GF-D8 (cell line): ENCODE measurements around the gene SLC6A6.

Experiments used
- DNase-seq: peaks from one replicate; lab custom pipeline; 2025; lab: John Stamatoyannopoulos, UW

Gene SLC6A6

DNA sequence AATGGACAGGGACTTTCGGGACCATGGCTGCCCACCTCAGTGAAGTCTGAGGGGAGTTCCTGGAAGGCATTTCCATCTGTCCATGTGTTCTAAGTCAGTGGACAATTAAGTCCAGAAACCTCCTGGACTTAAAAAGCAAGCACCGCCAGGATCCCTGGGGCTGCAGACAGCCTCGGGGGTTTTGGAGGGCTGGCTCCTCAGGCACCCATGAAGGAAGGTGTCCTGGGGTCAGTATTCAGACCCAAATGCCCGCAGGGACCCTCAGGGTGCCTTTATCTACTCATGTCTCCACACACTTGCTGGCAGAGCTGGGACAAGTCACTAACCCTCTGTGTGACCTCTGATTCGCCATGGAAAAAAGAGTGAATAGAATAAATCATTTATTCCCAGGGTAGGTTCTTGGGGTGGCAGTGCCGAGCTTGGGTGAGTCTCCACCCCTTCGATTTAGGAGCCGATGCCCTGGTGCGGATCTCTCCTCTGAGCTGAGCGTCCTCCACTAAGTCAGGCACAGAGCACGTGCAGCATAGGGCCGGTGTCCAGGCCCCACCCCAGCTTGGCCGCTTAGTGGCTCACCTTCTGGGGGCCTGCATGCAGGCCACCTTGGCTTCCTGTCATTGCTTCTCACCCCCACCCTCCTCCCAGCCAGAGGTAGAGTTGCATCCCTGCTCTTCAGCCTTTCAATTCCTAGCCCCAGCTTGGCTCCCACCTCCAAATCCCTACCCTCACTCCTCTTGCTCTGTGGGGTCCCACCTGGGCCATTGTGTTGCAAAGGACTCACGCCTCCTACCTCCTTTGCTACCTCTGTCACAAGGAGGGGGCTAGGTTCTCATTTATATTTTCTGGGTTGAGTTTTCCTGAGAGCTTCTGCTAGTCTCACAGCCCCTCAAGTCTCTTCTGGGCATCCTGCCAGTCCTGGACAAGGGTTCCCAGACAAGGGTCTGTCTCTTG, 19.9 kb downstream of the SLC6A6 start:
- no peak for DNase-seq

DNA sequence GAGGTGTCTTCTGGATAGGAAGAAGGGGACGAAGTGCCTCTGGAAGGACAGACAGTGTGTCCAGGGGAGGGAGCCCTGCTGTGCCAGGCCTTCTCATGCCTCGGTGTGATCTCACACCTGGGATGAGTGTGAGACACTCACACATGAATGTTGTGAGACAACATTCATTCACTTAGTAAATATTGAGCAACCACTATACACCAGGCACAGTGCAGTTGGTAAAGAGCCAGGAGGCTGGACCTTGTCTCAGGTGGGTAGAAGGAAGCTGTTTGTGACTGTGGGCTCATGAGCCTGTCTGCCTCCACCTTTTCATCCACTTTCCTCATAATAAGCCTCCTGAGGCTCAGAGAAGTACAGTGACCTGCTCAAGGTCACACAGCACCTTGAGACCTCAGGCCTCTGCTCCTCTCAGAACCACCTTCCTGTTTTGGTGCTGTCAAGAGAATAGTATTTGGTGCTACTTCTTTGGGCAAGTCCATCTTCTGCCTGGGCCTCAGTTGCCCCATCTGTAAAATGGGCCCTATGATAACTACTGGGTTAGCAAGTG, 20.9 kb downstream of the SLC6A6 start:
- DNase-seq, result no peak

DNA sequence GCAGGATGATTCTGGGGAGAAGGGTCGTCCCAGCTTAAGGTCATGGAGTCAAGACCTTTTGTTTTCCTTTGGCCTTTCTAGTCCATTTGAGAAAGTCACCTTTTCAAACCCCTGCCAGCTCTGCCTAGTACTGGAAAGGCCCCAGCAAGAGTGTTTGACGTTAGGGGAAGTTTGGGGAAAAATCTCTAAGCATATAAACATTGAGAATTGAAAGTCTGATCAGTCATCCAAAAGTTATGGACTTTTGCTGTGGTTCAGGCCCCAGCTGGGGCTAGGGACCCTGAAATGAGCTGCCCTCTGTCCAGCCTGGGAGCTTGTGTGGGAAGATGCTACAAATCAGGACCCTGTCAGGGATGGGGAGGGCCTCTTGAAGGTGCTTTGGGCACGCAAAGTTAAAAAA, 21.6 kb downstream of the SLC6A6 start:
- no peak for DNase-seq

DNA sequence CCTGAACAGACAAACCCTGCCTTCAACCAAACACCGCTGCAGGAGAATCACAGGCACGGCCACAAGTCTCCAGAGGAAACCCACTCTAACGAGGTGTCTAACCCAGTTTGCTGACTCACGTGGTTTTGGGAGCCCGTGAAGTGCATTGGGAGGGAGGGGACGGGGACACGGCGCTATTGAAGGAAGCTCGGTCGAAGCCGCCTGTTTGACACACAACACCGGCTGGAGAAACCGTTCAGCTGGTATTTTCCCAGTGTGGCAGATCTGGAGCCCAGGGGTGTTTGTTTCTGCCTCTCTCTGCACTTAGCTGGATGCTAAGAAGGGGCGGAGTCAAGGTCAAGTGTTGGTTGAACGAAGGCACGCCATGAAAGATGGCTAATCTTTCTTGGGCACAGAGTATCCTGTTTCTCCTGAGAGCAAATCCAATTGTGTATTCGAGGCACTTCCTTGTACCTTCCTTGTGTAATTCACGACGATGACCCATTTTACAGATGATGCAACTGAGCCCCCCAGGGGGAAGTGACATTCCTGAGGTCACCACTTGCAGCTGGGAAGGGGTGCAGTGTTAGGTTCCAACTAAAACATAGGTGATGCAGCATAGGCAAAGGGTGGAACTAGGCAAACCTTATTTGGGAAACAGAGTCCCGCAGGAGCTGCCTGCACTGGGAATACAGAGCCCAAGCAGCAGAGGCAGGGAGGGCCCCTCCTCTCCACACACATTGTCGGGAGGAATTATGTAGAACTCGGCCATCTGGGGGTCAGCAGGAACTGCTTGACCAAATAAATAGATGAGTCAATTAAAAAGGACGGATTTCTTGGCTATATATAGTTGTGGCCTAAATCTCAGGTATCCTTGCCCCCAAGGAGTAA, 22.5 kb downstream of the SLC6A6 start:
- DNase-seq, result no peak

DNA sequence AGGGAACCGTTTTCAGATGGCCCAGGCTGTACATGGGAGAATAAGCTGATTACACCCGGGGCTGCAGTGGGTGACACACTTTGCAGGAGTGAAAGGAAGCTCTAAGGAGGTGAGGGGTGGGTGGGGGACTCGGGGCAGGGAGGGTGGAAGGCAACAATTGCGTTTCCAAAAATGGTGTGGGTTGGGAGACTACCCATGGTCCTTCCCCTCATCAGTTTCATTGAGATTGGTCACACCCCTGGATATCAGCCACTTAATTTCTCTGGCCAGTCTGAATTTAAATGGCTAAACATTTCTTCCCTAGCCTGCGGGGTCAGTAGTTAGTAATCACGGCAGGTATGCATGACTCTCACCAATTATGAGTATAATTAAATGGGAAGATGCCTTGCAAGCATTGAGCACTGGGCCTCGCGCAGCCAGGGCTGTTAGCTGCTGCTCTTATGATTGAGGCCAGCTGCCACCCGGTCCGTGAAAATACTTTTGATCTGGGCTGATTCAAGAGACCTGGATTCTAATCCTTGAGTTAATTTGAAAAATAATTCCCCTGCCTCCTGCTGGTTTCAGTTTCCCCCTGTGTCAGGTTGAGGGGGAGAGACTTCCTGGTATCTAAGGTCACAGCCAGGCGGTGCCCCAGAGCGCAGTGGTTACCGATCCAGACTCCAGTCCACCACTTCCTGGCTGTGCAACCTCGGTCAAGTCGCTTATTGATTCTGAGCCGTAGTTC, 23.3 kb downstream of the SLC6A6 start:
- peak; percentile 60 for DNase-seq

DNA sequence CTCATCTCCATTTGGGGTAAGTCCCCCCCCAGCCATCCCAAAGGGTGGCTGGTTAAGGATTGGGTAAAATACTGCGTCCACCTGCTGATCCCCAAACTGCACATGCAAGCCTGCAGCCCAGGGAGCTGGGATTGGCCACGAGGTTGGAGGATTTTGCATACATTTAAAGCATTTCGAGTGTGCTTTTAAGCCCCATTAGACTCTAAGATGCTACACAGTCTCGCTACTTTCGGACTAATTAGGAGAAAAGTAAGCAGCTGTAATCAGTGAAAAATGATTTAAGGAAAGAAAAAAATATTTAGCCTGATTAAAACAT, 23.9 kb downstream of the SLC6A6 start:
- DNase-seq, result no peak

DNA sequence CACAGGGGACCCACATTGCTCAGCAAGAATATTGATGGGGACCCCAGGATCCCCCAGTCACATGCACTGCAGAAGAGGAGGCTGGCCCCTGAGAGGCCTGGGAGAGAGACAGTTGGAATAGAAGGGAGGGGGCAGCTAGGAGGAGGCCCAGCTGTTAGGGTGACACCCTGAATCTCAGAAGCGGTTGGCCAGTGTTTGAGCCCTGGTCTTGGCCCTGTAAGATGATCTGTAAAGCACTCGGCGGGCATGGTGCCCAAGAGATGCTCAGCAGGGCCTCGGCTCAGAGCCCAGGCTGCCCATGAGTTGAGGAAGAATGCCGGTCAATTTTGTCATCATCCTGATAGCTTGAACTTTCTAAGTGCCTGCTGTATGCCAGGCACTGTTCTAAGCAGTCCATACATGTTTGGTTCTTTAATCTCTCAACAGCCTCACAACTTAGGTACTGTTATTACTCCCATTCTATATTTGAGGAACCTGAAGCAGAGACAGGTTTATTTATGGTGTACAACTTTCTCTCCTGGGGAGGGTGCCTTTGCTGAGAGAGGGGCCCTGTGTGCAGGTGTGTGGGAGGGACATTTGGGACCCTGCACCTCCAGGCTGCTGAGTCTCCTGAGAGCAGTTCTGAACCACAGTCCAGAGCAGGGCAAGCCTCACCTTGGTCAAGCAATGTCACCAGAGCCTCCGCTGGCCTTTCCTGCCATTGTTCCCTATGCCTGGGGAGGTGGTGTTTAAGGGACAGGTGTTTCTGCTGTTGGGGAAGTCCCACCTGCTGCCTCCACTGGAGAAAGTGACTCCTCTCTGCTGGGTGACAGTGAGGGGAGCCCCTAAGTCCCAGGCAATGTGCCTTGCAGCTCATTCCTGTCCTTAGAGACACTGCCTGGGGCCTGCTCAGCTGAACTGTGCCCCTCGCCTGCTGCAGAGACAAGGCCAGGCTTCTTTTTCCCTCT, 26.0 kb downstream of the SLC6A6 start:
- no peak for DNase-seq

DNA sequence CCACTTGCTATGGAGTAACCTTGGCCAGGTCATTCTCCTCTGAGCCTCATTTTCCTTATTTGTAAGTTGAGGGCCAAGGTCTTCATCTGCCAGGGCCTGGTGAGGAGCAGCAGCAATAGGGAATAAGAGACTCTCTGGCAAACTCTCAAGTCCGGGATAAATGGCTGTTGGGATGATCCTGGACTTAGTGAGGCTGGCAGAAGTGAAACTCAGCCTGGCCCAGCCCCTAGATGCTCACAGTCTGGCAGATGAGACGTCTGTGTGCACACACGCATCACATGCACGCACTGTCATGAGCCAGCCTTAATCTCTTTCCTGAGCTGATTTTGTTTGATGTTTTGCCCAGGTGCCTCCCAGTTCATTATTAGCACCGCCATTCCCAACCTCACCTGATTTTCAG, 26.8 kb downstream of the SLC6A6 start:
- no peak for DNase-seq

DNA sequence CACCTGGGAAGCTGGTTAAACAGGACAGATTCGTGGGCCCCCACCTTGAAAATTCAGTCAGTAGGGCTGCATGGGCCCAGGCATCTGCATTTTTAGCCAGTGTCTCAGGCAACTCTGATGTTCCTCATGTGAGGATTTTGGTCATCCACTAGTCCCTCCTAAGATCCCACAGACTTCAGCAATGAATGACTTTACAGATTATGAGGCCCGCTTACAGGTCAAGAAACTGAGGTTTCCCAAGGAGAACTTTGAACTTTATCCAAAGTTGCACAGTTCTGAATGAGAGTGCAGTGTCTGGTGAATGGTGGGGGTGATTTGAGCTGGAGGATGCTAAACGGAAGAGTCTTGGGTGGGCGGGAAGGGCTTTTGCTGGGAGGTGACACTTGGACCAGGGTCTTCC, 27.2 kb downstream of the SLC6A6 start:
- no peak for DNase-seq

DNA sequence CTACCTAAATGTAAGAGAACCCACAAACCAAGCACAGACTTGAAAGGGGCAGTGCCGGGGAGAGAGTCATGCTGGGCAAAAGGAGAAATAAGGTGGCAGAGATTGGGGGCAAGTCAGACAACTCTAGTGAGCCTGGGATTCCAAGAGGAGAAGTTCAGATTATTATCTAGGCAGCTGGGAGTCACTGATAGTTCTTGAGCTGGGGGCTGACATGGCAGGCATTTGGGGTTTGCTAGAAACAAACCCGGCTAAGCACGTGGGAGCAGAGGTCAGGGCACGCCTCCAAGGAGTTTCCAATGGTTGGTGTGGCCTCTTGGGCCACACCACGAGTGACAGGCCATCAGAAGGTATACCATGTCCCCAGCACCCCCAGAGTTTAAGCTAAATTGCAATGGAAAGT, 27.6 kb downstream of the SLC6A6 start:
- no peak for DNase-seq

DNA sequence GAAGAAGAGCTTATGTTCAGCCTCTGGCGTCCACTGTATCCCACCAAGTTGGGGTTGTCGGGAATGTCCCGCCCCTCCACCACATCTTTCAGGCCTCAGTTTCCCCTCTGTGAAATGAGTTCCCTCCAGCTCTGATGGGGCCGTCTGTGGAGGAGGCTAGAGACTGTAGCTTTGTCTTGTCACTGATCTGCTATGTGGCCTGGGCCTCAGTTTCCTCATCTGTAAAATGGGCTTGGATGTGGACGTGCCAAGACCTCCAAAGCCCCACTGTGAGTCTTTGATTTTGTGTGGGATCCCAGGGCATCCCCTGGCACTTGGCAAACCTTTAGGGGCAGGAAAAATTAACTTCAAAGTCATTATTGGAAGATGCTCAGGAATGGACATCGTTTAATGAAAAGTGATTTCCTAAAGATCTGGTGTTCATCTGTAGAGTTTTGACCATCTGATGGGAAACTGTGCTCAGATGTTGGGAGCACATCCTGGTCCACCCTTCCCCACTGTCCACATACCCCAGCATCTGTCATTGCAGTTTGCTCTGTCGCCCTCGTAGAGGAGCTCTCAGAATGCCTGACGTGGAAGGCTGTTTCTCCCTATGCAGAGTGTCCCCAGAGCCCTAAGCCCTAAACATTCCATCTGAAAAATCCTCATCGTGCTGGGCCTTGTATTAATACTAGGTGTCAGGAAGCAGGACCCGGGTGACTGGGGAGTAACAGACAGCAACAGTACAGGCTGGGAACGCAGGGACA, 28.5 kb downstream of the SLC6A6 start:
- no peak for DNase-seq

DNA sequence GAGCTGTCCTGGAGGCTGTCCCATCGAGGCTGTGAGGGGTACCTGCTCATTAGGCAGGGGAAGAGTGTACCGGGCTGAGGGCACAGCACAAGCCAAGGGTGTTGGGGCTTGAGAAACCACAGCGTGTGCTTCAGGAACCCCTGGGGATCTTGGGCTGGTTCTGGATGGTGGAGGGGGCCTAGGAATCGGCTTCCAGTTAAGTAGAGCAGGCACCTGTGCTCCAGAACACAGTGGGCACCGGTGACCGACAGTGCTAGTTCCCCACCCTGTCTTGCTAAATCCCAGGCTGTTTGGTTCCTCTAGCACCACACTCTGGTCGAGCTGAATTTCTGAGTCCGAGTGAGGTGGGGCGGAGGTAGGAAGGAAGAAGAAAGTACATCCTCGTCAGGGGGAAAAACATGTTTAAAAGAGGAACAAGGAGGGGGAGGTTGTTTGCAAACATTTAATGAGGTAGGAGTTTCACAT, 29.1 kb downstream of the SLC6A6 start:
- DNase-seq, result peak; percentile 75

DNA sequence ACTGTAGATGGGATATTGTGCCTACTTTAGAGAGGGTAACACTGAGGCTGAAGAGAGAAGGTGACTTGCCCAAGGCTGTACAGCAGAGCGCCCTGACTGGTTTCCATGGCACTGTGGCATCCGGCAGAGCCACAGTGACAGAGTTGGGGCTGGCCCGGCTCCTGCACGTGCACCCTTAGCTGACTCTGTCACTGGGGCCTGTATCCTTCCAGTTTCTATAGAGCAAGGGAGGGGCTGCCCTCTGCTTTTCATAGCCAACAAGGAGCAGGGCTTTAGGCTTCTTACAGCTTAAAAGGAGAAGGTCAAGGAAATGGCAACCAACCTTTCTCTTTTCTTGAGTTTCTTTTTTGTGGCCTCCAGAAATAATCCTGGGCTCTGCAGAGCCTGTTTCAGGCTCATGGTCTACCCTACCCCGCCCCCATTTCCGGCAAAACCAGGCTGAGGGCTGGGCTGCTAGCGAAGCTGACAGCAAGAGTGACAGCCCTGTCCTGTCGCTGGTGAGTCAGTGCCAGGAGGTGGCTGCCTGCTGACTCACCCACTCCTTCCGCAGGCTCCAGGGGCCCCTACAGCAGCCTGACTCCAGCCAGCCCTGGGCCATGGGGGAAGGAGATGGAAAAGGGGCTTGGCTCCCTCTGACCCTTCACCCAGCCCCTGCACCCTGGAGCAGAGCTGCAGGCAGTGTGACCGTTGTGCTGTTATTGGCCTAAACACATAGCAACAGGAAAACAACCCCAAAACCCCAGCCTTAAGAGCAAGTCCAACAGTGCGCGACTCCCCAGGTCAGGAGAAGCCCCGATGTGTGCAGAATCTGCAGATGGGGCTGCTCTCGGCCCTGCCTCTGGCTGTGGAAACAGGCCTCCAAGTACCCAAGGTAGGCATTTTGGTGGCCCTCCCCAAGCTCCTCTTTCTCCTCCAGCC, 29.8 kb downstream of the SLC6A6 start:
- peak; percentile 78 for DNase-seq

DNA sequence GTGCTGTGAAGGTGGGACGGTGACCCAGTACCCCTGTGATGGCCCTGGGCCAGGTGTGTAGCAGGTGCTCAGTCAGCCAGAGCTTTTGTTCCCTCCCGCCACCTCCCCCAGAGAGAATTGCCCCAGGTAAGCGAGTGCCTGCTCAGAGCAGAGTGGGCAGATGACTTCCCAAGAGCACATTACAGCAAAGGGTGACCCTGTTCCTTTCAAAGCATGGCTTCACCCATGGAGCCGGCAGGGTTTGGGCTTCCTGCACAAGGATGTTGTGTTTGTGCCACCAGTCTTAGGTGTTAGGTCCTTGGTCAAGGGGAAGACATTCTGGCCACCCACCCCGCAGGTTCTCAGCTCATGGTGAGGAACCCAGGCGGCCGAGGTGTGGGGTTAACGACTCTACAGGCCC, 30.7 kb downstream of the SLC6A6 start:
- no peak for DNase-seq

DNA sequence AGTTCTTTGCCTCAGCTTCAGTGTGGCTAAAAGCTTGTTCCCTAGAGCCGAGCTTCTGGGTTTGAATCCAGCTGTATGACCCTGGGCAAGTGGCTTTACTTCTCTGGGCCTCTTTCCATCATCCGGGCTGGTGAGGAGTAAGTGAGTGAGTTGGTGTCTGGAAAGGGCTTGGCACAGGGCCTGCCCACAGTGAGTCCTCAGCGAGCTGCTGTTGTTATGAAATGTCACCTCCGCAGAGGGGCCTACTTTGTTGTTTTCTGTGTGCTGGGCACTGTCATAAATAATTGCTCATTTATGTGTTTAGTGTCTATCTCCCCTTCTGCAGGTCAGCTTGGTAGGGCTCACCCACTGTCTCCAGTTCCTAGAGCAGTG, 31.7 kb downstream of the SLC6A6 start:
- peak; percentile 24 for DNase-seq

DNA sequence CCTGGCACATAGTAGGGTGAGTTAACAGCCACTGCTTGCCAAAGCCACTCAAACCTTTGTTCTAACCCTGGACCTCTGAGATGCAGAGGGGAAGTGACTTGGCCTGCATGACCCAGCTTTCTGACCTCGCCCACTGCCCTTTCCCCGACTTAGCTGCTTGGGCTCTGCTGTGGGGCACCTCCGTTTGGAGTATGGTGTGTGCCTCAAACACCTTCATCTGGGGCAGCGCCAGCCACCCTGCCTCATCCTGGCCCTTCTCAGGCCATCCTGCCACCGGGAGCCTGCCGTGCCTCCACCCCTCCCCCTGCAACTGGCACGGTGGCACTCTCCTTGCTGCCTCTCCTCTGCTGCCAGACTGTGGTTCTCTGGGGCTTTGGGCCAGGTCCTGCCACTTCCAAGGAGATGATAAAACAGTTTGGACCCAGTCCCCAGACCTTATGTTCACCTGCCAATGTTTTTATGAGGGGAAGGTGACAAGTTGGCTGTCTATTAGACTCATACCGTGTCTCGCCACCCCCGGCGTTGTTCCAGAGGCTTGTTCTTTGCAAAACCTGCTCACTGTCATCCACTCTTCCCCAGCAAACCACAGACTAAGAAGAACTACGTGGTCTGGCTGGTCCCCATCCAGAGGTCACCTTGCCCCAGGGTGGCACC, 32.2 kb downstream of the SLC6A6 start:
- no peak for DNase-seq

DNA sequence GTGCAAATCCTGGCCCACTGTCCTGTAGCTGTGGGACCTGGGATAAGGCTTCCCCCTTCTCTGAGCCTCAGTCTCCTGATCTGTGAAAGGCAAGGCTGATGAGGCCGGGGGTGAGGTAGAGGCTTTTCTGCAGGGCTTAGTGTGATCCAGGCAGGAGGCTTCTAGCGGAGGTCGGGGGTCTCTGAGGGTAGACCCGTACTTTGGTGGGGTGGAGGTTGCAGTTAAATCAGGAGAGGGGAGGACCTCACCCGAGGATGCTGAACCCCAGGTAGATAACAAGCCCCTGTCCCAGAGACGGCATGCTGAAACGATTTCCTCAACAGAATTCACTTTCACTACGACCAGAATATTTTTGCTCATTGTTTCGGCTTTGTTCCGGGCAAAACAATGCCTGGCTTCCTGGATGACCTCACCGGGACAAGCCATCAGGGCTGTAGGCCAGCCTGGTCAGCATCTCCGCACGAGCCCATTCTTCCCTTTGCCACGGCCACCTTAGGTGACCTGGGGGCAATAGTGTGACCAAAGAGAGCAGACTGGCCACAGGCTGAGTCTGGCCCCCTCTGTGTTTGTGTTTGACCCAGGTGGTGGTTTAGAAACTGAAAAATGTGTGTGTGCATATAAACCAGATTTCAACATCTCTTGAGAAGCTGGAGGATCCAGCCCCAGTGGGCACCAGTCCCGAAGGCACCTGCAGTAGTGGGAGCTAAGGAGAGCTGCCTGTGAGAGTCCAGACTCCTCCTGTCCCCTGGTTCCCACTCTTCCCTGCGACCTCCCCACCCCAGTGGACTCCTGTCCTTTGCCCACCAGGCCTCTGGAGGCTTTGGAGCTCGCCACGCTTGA, 33.0 kb downstream of the SLC6A6 start:
- no peak for DNase-seq

DNA sequence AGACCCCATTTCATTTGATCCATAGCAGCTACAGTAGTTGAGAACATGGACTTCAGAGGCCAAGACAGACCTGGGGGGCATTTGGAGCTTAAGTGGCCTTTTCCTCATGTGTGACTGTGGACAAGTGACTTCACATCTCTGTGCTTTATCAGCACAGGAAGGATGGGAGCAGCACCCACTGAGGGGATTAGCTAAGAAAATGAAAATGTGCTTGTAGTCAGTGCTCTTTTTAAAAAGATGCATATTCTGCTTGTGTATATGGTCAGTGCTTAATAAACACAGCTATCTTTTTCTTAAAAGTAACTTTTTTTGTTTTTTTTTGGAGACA, 34.5 kb downstream of the SLC6A6 start:
- no peak for DNase-seq
